NCI-H526 treated with DMSO at 0.1 percent for 48 hours (cell line): Measurements from ENCODE around the gene CPED1.
A peak's percentile ranks its signal among the peaks of the same experiment; 100 is the strongest.
"Not testable (repeated sequence)": the region's sequence is repeated elsewhere in the genome, so short reads cannot be mapped to it uniquely, and the experiment has no call there.

Source experiments
- DNase-seq: peaks from one replicate; lab custom pipeline; 2025; lab: John Stamatoyannopoulos, UW

Gene CPED1

DNA sequence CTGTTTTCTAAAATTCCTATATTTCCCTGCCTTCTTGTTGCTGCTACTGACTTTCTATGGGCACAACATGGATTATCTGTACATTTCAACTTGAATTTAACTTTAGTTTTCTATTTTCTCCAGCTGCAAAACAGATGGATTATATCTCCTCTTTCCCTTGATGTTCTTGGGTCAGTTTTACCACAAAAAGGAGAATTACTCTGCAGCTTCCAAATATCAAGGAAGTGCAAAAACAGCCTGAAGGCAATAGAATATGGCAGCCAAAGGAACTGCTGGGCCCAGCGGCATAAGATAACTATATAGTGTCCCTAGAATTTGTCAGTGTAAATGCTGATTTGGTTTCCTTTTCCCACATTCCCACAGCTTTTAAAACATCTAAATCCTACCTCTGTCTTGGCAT lies 29.1 kb downstream of the CPED1 start:
- no peak for DNase-seq

DNA sequence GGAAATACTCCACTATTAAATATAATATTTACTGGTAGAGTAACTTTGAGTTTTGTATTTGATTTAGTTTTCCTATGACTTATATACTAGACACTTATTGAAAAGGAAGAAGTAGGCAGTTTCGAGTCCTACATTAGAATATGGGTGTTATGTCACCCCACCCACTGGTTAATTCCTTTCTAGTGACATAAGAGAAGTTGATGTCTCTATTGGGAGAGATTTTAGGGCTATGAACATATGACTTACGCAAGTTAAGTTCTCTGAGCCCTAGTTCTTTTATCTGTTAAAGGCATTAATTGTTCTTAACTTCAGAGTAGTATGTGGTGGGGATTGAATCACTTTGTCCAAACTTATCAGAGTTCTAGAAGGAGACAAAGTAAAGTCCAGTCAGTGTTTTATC lies 30.5 kb downstream of the CPED1 start:
- DNase-seq, result no peak

DNA sequence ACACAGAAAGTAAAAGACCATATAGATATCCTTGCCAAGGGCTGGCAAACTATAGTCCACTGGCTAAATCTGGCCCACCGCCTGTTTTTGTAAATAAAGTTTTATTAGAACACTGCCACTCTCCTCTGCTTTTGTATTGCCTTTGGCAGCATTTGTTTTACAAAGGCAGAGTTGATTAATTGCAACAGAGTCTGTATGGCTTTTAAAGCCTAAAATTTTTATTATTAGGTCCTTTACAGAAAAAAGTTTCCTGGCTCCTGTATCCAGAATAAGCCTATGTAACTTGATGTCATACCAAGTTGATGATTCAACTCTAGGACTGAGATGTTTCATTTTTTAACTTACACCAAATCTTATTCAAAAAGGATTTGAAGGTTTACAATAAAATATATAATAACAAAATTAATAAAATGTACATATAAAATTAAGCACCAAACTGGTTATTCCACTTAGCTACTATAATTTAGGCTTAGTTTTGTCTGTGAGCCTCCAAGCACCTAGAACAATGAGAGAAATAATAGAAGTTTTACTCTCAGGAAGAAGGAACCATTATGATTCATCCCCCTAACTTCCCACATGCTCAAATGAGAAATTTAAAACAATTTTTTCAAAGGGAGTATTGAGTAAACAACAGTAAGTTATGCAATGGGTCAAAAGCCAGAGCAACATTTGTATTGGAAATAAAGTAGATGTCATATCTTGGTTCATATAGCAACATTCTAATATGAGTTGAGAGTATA lies 31.9 kb downstream of the CPED1 start:
- no peak for DNase-seq

DNA sequence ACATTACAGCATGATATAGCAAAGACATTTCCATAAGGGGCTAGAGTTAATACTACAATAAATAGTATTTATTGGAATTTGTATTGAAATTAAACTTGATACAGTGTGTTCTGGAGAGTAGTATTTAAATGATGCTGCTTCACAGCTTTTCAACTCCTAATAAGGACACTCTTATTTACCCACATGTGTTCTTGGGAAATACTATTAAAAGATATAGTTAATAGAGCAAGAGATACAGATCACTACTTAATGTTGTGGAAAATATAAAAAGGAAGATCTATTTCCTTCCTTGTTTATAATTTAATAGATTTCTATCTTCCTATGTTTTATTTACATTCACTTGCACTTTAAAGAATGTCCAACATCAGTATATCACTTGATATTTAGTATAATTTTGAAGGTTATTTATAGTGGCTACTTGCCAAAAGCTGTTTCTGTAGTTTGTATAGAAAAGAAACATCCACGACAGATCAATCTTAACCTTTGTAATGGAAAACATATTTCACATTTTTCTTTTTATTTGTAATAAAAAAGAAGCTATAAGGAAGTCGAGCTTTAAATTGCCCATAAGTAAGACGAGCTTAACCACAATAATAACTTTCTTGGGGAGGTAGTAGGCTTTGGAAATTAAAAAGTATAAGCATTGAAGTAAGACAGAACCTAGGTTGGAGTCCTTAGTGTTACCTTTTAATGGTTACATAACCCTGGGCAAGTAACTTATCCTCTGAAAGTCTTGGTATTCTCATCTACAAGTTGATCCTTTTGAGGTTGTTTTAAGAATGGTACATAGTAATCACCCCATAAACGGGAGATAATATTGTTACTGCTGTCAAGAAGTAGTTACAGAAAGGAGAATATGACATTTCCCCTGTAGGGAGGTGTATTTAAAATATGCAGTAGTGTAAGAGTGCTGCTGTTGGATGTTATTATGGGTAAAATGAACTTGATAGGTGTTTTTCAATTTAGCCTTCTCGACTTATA lies 32.8 kb downstream of the CPED1 start:
- no peak for DNase-seq

DNA sequence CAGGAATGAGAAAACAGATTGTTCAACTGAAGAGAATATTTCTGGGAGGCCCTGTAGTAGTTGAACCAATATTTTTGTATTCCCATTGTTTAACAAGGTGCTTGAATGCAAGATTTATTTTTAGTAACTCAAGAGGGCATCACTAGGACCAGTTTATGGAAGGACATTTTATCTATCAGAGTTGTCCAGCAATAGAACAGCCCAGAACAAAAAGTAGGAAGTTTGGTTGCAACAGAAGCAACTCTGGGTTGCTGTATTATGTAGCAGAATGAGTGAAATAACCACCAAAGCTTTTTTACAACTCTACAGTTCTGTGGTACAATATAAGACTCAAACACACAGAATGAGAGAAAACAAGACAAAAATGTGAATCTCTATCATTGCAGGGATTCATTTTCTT lies 34.7 kb downstream of the CPED1 start:
- no peak for DNase-seq

DNA sequence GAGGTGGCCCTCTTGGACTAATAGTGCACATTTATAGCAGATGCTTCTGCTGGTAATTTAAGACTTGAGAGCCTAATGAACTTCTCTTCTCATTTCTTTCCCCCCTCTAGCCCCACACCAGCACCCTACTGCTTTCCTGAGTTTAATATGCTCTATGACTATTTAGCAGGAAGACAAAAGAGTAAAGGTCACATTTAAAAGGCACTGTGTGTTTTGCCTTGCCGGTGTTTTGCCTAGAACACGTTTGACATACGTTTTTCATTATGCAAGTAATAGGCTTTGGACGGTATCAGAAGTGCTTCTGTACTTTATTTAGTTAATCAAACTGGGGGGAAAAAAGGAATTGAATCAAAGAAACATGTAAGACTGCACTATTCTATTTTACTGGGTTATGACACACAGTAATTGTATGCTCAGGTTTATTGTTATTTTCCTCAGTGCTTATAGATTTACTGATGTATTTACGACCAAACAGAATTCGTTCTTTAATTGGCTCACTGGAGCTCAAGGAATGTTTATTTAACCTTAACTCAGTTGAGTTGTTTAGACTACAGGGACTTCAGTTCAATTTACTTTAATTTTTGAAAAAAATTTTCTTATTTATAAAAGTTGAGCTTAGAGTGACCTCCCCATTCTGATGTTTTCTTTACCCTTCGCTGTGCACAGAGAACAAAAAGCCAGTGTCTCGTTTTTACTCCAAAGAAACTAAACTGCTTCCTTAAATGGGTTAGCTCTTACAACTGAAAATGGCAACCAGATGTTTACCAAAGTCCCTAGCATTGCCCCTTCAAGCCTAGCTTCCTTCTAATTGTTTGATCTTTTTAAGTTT lies 35.4 kb downstream of the CPED1 start:
- peak; percentile 24 for DNase-seq

DNA sequence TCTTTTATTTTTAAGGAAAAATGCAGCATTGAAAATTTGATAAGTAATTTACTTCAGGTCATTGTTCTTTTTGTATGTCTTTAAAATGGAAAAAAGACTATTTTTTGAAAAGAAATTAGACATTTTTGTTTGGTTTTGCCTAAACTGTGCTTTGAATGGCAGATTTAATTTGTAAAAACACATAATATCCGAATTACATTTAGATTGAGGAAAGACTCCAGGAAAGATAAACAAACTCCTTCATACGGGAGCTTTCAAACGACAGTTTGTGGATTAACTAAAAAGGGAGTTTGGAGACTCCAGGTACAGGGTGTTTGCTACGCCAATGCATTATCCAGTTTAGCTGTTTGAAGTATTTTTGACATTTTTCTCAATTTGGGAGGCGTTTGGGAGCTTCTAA lies 36.1 kb downstream of the CPED1 start:
- no peak for DNase-seq

DNA sequence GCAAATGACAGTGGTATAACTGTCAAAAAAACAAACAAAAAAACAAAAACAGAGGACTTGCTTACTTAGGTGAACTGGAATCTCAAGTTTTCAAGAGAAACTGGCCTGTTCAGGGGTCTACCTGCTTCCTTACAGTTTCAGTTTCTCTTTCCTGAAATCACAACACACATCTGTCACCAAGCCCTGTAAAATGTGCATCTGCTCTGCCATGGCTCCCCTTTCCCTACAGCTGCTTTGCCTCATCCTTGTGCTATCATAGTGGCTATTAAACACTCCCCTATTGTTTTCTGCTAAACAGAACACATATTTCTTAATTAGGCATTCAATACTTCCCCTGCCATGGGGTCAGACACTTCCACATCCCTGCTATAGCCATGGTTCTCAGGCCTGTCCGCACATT lies 37.6 kb downstream of the CPED1 start:
- DNase-seq, result no peak

DNA sequence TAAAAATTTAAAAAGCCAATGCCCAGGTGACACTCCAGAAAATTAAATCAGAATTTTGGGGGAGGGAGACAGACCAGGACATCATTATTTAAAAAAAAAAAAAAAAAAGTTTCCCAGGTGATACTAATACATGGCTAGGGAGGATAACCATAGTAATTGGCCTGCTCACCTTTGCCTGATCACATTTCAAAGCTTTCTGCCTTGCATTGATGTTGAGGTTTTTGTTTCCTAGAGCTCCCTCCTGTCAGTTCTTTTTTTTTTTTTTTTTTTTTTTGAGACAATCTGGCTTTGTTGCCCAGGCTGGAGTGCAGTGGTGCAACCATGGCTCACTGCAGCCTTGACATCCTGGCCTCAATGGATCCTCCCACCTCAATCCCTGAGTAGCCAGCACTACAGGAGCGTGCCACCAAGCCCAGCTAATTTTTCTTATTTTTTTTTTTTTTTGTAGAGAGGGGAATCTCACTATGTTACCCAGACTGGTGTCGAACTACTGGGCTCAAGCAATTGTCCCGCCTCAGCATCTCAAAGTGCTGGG lies 38.1 kb downstream of the CPED1 start:
- no peak for DNase-seq

DNA sequence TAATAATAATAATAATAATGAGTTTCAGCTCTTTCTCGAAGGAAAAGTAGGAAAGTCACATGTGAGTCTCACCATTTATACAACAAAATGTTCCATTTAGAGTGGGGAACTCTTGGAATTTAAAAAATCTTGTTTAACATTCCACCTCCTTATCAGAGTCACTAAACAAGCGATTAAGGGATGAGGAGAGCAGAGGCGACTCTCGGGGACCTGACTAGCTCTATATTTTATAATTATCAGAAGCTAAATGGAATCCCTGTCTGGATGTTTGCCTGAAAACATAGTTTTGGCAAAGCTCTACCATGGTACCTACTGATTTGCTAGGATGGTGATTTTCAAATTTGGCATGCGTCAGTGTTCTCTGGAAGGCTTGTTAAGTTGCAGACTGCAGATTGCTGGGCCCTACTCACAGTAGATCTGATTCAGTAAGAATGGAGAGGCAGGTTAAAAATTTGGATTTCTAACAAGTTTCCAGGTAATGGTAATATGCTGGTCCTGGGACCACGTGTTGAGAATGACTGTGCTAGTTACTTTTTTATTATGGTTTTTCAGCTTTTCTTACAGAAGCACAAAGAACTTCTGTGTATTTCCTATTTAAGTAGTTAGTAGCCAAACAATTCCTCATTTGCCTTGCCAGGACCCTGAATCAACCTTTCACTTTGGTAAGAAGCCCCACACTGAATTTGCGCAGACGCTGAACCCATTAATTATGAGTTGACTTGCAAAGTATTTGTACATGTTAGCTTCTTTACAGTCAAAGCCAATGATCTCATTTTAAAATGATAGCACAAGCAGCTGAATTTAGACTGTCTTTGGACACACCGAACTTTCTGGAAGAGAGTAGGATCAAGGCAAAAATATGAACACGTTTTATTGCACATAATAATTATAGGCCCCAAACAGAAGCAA lies 39.5 kb downstream of the CPED1 start:
- DNase-seq, result no peak

DNA sequence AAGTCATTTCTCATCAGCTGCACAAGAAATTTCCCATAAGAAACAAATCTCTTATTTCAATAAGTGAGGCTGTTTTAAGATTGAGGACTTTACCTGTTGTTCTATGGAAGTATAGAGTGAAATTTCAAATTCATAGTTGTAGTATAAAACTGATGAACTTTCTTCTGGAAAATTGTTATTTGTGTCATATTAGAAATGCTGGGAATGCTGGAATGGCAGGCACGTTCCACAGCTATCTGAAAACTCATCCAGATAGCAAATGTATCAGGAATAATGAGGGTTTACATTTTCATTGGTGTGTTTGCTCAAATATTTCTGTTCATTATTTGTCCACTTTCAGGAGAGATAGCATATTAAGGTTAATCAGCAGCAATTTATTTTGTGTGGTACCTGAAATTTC lies 40.8 kb downstream of the CPED1 start:
- no peak for DNase-seq

DNA sequence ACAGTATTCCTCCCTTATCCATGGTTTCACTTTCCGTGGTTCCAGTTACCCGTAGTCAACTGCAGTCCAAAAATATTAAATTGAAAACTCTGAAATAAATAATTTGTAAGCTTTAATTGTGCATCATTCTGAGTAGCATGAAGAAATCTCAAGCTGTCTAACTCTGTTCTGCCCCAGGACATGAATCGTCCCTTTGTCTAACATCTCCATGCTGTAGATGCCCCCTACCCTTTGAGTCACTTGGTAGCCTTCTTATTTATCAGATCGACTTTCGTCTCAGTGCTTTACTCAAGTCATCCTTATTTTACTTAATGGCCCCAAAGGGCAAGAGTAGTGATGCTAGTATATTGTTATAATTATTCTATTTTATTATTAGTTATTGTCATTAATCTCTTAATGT lies 41.8 kb downstream of the CPED1 start:
- no peak for DNase-seq

DNA sequence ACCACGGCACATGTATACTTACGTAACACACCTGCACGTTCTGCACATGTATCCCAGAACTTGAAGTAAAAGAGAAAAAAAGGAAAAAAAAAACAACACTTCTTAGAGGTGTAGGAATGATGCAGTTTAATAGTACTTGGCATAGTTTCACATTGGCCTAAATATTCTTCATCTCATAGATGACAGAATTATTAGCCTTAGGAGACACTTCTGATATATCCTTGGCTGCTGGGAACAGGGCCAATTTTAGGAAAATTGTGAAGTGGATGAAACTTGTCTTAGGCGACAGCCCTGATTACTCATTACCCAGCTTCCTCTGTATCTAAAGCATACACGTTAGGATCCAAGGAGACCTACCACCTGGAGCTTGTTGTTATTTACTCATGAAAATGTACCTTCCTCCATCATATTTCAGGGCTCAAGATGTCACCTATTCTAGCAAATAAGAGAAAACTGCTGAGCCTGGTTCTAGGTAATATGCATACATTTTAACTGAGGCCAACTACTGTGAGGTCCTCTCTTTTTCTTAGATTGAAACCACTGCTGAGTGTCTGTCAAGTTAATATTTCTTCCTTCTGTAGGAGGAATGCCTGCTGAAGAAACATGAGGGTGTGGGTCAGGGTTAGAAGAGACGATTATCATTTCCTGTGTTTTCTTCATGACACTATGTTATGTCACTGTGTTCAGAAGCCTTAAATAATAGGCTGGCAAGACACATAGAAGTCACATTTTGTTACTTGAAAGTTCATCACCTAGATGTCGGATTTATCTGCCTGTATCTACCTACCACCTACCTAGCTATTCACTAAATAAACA lies 44.3 kb downstream of the CPED1 start:
- DNase-seq, result peak; percentile 56

DNA sequence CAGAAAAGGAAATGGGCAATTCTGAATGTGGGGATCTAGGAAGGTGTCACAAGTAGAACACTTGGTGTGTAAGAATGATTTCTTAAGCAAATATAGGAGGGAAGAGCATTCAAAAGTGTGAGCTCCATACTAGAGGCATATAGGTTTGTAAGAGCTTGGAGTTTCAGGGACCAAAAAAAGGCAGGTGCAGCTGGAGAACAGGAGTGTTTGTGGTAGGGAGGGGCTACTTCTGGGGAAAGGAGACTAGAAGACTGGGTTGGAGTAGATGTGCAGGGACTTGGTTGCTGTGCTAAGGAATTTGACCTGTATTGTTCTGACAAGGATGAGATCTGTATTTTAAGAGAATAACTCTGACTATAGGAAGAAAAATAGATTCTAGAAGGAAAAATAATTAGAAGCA lies 46.4 kb downstream of the CPED1 start:
- DNase-seq, result no peak

DNA sequence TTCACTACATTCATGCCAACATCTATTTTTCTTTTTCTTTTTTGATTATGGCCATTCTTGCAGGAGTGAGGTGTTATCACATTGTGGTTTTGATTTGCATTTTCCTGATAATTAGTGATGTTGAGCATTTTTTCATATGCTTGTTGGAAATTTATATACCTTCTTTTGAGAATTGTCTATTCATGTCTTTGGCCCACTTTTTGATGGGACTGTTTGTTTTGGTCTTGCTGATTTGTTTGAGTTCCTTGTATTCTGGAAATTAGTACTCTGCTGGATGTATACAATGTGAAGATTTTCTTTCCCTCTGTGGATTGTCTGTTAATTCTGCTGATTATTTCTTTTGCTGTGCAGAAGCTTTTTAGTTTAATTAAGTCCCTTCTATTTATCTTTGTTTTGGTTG lies 48.3 kb downstream of the CPED1 start:
- DNase-seq, result not testable (repeated sequence)

DNA sequence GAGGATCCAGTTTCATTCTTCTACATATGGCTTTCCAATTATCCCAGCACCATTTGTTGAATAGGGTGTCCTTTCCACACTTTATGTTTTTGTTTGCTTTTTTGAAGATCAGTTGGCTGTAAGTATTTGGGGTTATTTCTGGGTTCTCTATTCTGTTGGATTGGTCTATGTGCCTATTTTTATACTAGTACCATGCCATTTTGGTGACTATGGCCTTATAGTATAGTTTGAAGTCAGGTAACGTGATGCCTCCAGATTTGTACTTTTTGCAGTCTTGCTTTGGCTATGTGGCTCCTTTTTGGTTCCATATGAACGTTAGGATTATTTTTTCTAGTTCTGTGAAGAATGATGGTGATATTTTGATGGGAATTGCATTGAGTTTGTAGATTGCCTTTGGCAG lies 48.8 kb downstream of the CPED1 start:
- not testable (repeated sequence) for DNase-seq

DNA sequence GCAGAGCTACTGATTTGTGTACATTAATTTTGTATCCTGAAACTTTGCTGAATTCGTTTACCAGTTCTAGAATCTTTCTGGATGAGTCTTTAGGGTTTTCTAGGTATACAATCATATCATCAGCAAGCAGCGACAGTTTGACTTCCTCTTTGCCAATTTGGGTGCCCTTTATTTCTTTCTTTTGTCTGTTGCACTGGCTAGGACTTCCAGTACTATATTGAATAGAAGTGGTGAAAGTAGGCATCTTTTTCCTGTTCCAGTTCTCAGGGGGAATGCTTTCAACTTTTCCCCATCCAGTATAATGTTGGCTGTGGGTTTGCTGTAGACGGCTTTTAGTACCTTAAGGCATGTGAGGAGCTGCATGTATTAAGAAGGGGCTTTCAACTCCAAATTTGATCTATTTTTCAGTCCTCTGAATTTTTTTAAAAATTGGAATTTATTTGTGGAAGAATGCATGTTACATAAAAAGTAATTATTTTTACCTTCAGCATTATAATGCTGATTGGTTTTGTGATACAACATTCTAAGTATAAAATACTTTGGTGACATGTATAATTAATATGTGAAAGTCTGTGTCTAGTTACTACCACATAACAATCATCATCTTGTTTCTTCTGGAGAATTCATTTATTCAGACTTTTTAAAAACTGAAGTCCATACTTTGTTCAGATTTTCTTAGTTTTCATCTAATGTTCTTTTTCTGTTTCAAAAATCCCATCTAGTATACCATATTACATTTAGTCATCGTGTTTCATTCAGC lies 49.6 kb downstream of the CPED1 start:
- no peak for DNase-seq

DNA sequence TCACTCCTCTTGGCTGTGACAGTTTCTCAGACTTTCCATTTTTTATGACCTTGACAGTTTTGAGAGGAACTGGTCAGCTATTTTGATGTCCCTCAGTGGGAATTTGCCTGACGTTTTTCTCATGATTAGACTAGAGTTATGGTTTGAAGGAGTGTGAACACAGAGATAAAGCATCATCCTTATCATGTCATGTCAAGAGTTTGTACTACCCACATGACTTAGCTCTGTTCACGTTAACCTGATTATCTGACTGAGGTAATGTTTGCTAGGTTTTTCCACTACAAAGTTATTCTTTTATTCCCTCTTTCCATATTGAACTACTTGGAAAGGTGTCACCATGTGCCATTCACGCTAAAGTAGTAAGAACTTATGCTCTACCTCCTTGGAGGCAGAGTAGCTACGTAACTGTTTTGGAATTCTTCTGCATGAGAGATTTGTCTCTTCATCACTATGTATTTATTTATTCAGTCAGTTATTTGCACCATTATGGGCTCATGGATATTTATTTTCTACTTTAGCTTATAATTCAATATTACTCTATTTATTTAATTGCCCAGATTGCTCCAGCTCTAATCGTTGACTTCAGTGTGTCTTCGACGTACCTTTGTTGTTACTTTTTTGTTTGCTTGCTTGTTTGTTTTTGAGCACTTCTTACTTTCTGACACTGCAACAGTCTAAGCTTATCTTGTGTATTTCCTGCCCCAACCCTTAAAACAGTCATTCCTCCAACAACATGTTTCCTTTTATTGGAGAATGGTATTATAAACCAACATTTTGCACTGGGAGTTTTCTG lies 50.4 kb downstream of the CPED1 start:
- no peak for DNase-seq

DNA sequence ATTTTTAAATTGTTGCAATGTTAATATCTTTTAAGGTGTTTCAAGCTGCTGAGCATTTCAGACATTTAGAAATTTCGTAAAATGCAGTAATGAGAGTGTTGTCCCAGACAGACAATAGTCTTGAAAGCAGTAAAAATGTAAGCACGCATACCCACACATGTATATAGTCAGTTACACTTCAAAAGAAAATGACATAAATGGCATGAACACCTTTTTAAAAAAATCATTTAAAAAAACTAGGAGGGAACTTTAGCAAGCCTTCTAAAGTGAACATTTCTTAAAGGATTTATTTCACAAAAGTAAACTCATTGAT lies 51.0 kb downstream of the CPED1 start:
- DNase-seq, result no peak
